Activated CD8-positive, alpha-beta memory T cell treated with anti-CD3 and anti-CD28 coated beads, Interleukin-2, amount 50 U/mL, for 4 hours (primary cell): Measurements from ENCODE around the gene TMBIM6.

Experiments used
- DNase-seq: peaks from one replicate; pipeline ENCODE4 v3.0.0-alpha.2; 2020

Gene TMBIM6

DNA sequence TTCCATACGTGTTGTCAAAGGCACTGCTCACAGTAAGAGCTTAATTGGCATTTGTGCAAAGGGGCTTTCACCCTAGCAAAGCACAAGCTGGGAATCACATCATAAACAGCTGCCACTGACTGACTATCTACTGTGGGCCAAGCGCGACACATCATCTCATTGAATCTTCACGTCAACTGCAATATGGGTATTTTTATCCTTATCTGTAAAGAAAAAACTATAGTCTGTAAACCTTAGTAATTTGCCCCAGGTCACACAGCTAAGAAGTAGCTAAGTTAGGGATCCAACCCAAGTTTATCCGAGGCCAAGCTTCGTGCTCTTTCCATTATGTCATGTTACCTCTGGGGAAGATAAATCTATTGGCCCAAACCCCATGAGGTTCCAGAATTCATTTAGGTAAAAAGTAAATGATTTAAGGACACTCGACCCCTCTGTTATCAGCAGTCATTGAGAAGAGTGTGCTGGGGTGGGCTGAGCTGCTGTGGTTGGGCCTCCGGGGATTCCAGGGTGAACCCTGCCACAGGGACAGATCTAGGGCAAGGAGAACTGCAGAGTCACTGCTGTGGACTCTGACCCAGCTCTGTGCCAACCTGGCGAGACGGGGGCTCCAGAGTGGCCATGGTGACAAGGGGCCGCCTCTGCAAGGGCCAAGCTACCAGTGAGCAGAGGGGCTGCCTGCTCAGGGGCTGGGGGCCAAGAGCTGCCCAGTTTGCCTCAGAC, 59.2 kb downstream of the TMBIM6 start:
- DNase-seq: no peak

DNA sequence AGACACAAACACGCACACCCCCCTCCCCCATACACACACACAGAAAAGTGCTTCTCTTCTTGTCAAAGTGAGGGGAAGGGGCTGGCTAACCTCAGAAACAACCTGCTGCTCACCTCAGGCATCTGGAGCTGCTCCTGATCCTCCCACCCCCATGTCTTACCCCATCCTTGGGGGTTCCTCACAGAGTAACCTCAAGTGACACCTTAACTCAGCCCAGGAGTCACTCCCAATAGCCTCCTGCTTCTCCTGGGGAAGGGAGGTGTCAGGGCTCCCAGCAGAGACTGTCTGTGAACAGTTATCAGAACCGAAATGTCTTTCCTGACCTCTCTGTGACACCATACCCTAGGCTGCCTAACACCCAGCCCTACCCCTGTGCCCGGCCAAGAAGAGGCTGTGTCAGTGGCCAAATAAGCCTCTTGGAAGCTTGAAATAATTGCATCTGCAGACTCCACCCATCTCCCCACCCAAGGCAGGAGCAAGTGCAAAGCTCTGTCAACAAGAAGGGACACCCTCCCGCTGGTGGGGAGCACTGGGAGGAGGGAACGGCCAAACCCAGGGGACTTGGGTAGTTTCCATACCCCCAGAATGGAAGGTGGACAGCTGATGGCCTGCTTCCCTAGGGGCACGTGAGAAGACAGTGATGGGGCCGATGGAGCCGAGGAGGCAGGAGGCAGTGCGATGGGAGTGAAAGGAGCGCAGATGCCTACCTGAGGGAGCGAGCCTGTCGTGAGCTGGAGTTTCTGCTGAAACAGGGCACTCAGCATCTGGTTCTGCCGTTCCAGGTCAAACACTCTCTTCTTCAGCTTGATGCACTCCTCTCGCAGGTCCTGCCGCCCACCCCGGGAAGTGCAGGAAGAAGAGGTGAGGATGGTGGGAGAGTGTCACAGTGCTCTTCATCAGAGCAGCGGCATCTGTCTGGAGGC, 60.0 kb downstream of the TMBIM6 start:
- DNase-seq: no peak

DNA sequence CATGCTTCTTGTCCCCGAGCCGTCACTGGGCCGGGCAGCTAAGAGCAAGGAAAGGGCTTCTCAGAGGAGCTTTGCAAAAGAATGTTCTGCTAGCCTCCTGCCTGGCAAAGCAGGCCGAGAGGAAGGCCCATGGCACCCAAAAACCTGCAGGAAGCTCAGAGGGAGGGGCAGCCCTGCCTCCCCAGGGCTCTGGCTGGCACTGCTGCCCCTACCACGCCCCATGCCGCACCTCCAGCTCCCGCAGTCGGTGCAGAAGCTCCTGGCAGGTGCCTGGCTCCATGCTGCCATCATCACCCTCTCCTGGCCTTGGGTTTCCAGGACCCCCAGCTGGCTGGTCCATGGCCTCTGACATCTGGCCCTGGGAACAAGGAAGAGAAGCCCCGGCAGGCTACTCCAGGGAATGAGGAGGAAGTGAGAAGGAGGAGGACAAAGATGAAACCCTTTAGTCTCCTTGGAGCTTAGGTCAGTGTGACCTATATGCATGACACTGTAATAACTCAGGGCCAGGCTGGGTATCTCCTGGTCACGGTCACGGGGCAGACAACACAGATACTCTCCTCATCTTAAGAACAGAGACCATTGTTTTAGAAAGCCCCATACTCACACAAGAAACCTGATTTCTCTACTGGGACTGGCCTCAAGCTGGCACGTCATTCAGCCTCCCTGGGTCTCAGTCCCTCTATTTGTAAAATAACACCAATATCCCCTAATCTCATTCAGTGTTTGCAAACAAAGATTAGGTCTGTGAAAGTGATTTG, 62.5 kb downstream of the TMBIM6 start:
- DNase-seq: no peak

DNA sequence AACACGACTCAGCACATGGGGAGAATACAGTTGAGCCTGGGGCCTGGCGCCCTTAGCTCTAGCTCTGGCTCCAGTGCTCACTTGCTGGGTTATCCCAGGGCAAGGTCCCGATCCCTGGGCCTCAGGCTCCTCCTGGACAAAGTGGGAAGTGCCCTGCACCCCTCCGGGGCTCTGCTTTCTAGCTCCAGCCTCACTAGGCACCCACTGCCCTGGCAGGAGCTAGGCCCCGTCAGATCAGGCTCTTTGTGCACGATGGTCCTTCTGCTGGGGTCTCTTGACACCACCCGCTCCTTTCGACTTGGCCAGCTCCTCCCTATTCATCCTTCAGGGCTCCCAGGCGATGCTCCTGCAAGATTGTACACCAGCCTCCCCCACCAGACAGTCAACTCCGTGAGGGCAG, 63.5 kb downstream of the TMBIM6 start:
- no peak for DNase-seq

DNA sequence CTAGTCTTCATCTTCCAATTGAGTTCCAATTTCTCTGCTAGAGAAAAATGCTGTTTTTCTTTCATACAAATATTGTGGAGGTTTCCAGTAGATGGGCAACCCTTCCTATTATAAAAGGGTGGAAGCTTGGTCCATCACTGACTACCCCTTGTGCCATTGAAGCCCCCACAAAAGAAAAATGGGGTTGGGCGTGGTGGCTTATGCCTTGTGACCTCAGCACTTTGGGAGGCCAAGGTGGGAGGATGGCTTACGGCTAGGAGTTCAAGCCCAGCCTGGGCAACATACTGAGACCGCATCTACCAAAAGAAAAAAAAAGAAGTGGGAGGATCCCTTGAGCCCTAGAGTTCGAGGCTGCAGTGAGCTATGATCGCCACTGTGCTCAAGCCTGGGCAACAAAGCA, 64.1 kb downstream of the TMBIM6 start:
- no peak for DNase-seq

DNA sequence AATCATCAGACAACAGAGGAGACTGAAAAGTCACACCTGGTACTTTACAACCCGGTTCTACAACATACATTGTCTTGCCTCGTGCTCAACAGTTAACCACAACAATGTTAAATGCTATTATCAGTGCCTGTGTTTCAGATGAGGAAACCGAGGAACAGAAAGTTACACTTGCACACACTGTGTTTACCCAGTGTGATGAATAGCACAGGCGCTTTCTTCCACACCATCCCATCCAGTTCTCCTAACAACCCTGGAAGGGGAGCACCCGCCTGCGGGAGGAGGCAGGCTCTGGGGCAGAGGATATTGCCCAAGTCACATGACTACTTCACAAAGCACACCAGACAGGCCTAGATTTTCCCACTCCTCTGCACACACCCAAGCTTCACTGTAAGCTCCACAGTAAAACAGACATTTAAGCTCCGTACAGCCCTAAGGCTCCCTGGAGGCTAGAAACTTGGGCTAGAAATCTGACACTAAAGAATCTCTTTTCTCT, 65.0 kb downstream of the TMBIM6 start:
- DNase-seq: no peak

DNA sequence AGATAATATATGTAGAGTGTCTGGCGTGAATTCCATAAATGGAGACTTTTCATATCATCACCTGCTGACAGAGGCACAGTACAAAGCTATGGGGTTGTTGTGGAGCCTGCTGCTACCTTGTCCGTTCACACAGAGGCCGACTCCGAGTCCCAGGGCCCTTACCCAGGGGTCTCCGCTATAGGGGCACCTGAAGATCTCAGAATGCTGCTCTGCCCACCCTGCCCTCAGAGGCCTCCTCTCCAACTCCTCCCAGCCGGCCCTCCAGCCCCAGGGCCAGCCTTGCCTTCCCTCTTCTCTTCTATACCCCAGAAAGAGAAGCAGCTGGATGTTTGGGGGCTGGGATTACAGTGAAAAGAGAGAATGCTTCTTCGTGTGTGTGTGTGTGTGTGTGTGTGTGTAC, 65.5 kb downstream of the TMBIM6 start:
- no peak for DNase-seq

DNA sequence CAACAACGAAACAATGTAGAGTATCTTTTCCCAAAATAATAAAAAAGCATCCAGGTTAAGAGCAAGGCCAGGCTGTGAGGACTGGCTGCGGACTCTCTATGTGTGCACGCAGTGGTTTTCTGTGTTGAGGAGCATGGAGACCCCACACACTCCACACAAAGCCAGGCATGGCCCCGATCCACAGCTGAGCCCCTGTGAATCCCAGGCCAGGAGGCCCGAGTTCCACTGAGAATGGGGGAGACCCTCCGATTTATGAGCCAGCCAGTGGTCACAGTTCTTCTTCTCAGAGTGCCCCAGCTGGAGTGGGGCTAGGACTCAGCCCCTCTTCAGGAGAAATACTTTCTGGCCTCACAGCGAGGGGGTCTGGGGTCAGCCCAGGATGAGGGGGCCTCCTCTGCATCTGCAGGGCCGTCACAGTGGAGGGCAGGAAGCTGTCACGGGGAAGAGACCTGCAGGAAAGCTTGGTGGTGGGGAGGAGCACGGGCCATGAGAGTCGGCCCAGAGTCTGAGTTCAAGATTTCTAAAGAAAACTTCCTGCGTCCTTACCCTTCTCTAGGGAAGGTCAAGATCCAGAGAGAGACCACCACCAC, 66.7 kb downstream of the TMBIM6 start:
- no peak for DNase-seq

DNA sequence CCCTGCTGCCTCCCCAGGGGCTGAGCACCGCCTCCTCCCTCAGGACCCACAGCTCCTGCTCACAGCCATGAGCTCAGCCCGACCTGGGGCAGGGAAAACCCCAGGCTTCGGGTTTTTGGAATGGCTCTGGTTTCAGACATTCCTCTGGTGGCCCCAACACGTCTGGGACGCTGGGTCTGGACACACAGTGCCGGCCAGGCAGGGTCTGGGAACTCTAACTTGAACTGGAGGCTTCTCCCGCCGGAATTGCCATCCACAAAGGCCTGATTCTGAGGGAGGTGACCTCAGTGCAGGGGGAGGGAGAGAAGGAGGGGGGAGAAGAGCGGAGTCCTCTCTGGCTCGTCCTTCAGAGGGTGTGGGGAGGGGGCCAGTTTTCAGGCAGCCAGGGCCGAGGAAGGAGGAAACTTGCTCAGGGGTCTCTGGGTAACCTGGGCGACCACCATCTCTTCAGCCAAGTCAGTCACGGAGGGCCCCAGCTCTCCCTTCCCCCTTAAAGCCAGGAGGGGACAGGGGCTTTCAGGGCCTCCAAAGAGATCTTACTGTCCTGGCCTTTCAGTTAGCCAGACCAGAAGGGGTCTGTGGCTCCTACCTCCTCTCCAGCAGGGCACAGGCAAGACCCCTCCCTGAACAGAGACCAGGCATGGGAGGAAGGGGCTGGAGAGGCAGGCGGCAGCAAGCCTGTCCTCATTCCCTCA, 67.5 kb downstream of the TMBIM6 start:
- DNase-seq: no peak

DNA sequence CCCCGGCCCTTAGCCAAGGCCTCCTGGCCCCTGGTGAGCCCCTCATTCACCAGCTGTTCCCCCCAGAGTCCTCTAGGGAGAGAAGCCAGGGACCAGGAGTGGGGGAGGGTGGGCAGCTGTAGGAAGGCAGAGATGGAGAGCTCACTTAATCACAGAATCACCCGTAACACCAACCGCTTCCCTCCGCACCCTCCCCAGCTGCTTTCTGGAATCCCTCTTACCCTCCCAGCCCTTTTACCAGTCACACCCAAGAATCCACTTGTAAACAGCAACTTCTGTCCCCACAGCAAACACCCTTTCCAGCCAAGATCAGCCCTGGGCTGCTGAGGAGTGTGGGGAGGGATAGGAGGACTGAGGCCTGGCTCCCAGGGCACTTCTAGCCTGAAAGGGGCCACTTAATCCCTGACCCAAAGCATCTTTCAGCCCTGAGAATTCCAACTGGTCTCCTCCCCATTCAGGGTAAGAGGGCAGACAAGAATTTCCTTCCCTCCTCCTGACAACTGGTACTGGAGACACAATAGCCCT, 68.1 kb downstream of the TMBIM6 start:
- no peak for DNase-seq

DNA sequence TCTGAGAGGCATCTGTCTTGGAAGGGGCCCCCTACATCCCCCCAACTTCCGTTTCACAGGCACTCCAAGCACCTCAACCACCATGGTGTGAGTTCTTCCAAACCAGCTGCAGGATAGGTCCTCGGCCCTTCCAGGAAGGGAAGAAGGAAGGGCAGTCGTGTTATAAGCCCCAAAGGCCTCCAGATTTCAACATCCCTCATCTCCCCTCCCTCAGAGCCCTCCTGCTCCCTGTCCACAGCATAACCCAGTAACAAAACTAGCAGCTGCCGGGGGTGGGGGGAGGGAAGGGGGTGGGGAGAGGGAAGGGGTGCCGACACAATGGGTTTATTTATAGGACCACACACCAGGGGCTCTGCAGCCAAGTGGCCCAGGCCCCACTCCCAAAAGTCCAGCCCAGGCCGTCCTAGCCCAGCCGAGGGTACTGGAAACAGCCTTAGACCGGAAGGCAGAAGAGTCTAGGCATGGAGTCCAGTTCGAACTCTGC, 68.6 kb downstream of the TMBIM6 start:
- DNase-seq: no peak

DNA sequence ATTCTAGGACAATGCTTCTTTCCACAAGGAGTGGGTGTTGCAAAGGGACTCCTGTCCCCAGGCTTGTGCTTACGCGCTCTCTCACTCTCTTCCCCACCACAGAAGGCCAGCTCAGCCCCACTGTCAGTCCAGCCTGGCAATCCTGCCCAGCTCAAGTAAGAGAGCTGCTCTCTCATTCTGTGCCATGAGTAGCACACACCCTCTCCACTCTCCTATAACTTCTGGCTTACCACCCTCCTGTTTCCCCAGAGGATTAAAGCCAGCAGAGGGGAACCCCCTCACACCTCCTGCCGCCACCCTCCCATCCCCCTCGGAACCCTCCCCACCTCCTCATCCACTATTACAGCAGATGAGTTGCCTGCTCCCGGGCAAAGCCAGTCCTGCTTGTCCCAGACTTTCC, 69.8 kb downstream of the TMBIM6 start:
- DNase-seq: no peak

DNA sequence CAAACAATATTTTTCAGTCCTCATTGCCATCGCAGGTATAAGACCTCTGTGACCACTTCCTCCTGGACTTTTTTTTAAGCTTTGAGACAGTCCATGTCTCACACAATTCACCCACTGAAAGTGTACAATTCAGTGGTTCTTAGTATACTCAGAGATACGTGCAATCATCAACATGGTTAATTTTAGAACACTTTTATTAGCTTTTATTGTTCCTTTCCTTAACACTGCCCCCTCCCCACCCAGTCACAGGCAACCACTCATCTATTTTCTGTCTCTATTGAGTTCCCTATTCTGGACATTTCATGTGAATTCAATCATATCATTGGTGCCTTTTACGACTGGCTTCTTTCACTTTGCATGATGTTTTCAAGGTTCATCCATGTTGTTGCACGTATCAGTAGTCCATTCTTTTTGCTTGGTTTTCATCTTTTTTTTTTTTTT, 70.6 kb downstream of the TMBIM6 start:
- no peak for DNase-seq

DNA sequence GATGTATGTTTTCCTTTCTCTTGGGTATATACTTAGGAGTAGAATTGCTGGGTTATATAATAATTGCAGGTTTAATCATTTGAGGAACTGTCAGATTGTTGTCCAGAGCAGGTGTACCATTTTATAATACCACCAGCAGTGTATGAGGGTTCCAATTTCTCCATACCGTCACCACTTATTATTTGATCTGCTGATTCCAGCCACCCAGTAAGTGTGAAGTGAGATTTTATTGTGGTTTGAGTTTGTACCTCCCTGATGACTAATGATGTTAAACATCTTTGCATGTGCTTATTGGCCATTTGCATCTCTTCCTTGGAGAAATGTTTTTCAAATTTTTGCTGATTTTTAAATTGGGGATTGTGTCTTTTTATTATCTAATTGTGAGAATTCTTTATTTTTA, 71.8 kb downstream of the TMBIM6 start:
- no peak for DNase-seq
